A549 (cell line): ENCODE measurements around the gene MTHFD2L. TPM values are rescaled to one million over a fixed set of nuclear protein-coding genes. Genes with fewer than 3 reads are reported as not detected.

Experiments
- ATAC-seq, 2 experiments: fragments of 200-7000 bp in 1 of 2; fragments of >200 bp in 1 of 2; cut with Nextera tagmentation in 1 of 2; cut with Tn5 transposase in 1 of 2; 3 replicates each; pipeline versions ENCODE4 v1.8.0 to v1.9.1; 2018 to 2020; ENCODE audit warnings: mild to moderate bottlenecking in 1 of 2, moderate library complexity in 1 of 2
- CTCF ChIA-PET: fragments of 300-600 bp; sonication (Branson Sonifier 250); formaldehyde crosslinking; extraction: SDS; loops from one replicate; lab custom pipeline; 2021; ENCODE audit warnings: antibody characterized with exemption, inconsistent platforms; lab: Yijun Ruan, JAX
- POLR2A ChIA-PET: fragments of 350-600 bp; formaldehyde crosslinking; extraction: SDS; loops from one replicate; lab custom pipeline; 2021; ENCODE audit warnings: antibody characterized with exemption, inconsistent platforms; lab: Yijun Ruan, JAX
- DNase-seq, 2 experiments: peaks; one replicate each; pipeline versions ENCODE4 v3.0.0 to v3.0.0-alpha.2; 2011 to 2016; ENCODE audit warnings: low read depth in 1 of 2, low spot score in 1 of 2
- FAIRE-seq: peaks from 2 replicates; lab custom pipeline; 2011; peaks lifted over from hg19 to GRCh38; lab: Jason Lieb, UNC
- H3K27ac ChIP-seq, 2 experiments: fragments of >200 bp; sonication (Bioruptor Twin); formaldehyde crosslinking; 3 replicates each; pipeline ENCODE4 v1.5.1; 2016 to 2017
- H3K4me1 ChIP-seq: fragments of >200 bp; sonication (Bioruptor Twin); formaldehyde crosslinking; 3 replicates; pipeline ENCODE4 v1.6.1; 2016
- H3K4me2 ChIP-seq: fragments of >200 bp; sonication (Bioruptor Twin); formaldehyde crosslinking; 3 replicates; pipeline ENCODE4 v1.6.1; 2016
- H3K4me3 ChIP-seq: fragments of >200 bp; sonication (Bioruptor Twin); formaldehyde crosslinking; 3 replicates; pipeline ENCODE4 v1.5.1; 2016
- H3K9me3 ChIP-seq: fragments of >200 bp; sonication (Bioruptor Twin); formaldehyde crosslinking; 3 replicates; pipeline ENCODE4 v1.6.1; 2016
- EHF ChIP-seq: fragments of 250-450 bp; sonication (Bioruptor Pico); IDR thresholded peaks from 2 replicates; pipeline ENCODE4 v1.5.0; 2020; ENCODE audit warnings: mild to moderate bottlenecking
- EP300 ChIP-seq, 2 experiments: fragments of >200 bp; sonication (Bioruptor Twin); formaldehyde crosslinking; IDR thresholded peaks; 2 replicates in 1 of 2; 3 replicates in 1 of 2; pipeline ENCODE4 v1.6.1; 2016 to 2017
- FOSL2 ChIP-seq, 2 experiments: fragments of 450-650 bp in 1 of 2; fragments of >200 bp in 1 of 2; sonication (Bioruptor Twin) in 1 of 2; formaldehyde crosslinking; IDR thresholded peaks; 2 replicates each; pipeline versions ENCODE4 v1.5.0 to v1.6.1; 2016 to 2020; ENCODE audit warnings: mild to moderate bottlenecking in 1 of 2, moderate library complexity in 1 of 2
- FOXS1 ChIP-seq: fragments of 250-450 bp; sonication (Bioruptor Pico); IDR thresholded peaks from 2 replicates; pipeline ENCODE4 v1.5.0; 2020; ENCODE audit warnings: mild to moderate bottlenecking, moderate library complexity
- HEYL ChIP-seq: fragments of 250-450 bp; sonication (Bioruptor Pico); IDR thresholded peaks from 2 replicates; pipeline ENCODE4 v1.8.0; 2021; ENCODE audit warnings: mild to moderate bottlenecking, moderate library complexity
- HOXA7 ChIP-seq: fragments of 250-450 bp; sonication (Bioruptor Pico); IDR thresholded peaks from 2 replicates; pipeline ENCODE4 v1.5.0; 2020; ENCODE audit warnings: mild to moderate bottlenecking, moderate library complexity
- MAFK ChIP-seq: fragments of 450-650 bp; IDR thresholded peaks from 2 replicates; pipeline ENCODE4 v1.6.1; 2014; ENCODE audit not compliant: partially characterized antibody
- NFE2L2 ChIP-seq: fragments of 150-350 bp; conservative IDR thresholded peaks from 2 replicates; pipeline ENCODE4 v1.6.1; 2014; ENCODE audit warnings: low read length
- PHF8 ChIP-seq: fragments of 200-600 bp; sonication (generic); IDR thresholded peaks from 2 replicates; pipeline ENCODE4 v1.6.1; 2016; ENCODE audit warnings: low read depth, mild to moderate bottlenecking, antibody characterized with exemption, moderate library complexity, borderline replicate concordance
- POLR2AphosphoS2 ChIP-seq: conservative IDR thresholded peaks from 2 replicates; pipeline ENCODE4 v1.6.1; 2012; ENCODE audit warnings: low read length, improper control_type of control experiment, inconsistent platforms
- TP53 ChIP-seq: fragments of 250-450 bp; sonication (Bioruptor Pico); IDR thresholded peaks from 2 replicates; pipeline ENCODE4 v1.5.0; 2021; ENCODE audit warnings: mild to moderate bottlenecking, moderate library complexity
- ZSCAN20 ChIP-seq: fragments of 250-450 bp; sonication (Bioruptor Pico); IDR thresholded peaks from 2 replicates; pipeline ENCODE4 v1.8.0; 2022; ENCODE audit warnings: mild to moderate bottlenecking, moderate library complexity
- WGBS: methylation state at CpG from one replicate; pipeline ENCODE4 v1.1.6; 2017; ENCODE audit errors: missing lambda C conversion rate; 5-methylcytosine and 5-hydroxymethylcytosine counted together
- polyA plus RNA-seq, 4 experiments: library from polyadenylated mRNA; depleted of rRNA in 3 of 4; stranded (reverse); fragments of >200 nt; fragmentation: RNase III in 1 of 4; extraction: RNeasy Plus Mini Kit Qiagen cat#74134 plus additional on column Dnase treatment in 1 of 4; gene quantifications; 2 replicates in 3 of 4; 3 replicates in 1 of 4; pipeline ENCODE4 v1.2.3, GENCODE V29; 2011 to 2017
- TF ChIP-seq, protein P1 (sequence below): IDR thresholded peaks from 2 replicates; pipeline ENCODE4 v1.6.1; 2012; ENCODE audit warnings: low read depth, borderline replicate concordance
- TF ChIP-seq, protein P2 (sequence below): fragments of 200-600 bp; sonication (generic); IDR thresholded peaks from 2 replicates; pipeline ENCODE4 v1.6.1; 2016; ENCODE audit warnings: antibody characterized with exemption, mild to moderate bottlenecking, moderate library complexity
- TF ChIP-seq, protein P3 (sequence below): fragments of 150-350 bp; IDR thresholded peaks from 2 replicates; pipeline ENCODE4 v1.6.1; 2014; ENCODE audit warnings: low read depth, mild to moderate bottlenecking, low read length
- TF ChIP-seq, protein P4 (sequence below): fragments of 250-450 bp; sonication (Bioruptor Pico); IDR thresholded peaks from 2 replicates; pipeline ENCODE4 v1.5.0; 2021; ENCODE audit warnings: mild to moderate bottlenecking, moderate library complexity, borderline replicate concordance

Gene MTHFD2L
- polyA plus RNA-seq, 2 of the 4 experiments (the other 2 are of a cell fraction), result 8.5 to 19.3 TPM

DNA sequence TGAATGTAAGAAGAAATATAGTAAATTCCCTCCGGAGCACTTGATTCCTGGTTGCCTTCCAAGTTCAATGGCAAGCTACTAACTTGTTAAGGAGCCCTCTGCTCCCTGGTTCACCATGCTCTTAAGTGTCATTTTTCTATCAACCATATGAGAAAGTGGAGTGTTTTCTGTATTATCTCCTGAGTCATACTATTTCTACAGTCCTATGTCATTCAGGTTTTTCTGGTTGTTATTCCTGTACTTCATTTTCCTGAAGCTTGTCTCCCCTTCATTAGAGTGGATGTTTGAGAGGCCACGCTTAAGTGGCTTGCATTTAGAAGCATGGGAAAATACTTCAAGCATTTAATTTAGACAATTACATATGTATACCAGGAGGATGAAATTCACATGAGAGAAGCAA, 135.6 kb downstream of the MTHFD2L start (continued):
- no peak for TF ChIP-seq PHF8
- TF ChIP-seq MAFK, result no peak

DNA sequence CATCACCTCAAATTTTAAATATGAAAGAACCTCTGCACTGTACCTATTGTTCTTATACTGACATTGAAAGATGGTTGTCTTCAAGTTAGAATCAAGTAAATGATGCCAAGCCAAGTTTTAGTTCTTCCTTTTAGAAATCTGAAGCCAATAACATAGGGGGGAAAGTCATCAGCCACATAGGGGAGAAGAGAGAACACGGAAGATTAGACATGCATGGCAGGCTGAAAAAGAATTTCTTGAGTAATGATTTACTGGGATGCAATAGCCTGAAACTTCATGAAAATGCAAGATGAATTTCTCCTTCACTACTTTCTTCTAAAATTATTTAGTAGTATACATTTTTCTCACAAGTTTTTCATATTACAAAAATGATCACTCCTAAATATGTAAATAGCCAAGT, 136.8 kb downstream of the MTHFD2L start:
- H3K9me3 ChIP-seq, result no peaks in the 10 kb centered on the region
- H3K27ac ChIP-seq, result no peak overlapping the region
- ChIA-PET POLR2A (no interaction called here), CTCF (no interaction called here)
- H3K4me3 ChIP-seq, result no peak overlapping the region
- WGBS, result 75% methylated on average over 1 of the region's 1 CpG
- ATAC-seq, result no peak
- DNase-seq, result no peak
- TF ChIP-seq, protein P1, sequence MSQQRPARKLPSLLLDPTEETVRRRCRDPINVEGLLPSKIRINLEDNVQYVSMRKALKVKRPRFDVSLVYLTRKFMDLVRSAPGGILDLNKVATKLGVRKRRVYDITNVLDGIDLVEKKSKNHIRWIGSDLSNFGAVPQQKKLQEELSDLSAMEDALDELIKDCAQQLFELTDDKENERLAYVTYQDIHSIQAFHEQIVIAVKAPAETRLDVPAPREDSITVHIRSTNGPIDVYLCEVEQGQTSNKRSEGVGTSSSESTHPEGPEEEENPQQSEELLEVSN, result no peak
- TF ChIP-seq PHF8 (no peak), TP53 (CRISPR knock-in tag) (no peak), HEYL (CRISPR knock-in tag) (no peak)
- H3K4me1 ChIP-seq, result no peaks in the 10 kb centered on the region
- no peak overlapping the region for H3K4me2 ChIP-seq
- no peak for FAIRE-seq

DNA sequence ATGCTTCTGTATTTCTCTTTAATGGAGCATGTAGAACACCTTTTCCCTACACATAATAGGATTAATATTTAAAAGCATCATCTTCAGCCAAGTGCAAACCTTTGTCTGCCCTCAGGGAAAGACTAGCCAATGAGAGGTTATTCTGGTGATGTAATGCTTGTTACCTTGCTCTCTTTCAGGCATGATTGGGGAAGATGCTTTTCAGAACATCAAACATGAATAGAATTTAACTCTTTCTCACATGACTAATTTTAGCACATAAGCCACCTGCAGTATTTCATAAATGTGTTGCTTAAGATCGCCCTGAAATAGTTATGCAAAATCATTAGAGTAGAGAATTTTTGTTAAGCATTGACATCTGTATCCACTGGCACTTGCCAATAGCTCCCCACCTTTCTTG, 139.6 kb downstream of the MTHFD2L start:
- Histone ChIP-seq H3K4me1 (no peaks in the 10 kb centered on the region), H3K9me3 (no peaks in the 10 kb centered on the region), H3K27ac (no peak overlapping the region), H3K4me3 (no peak overlapping the region), H3K4me2 (no peak overlapping the region)
- ChIA-PET CTCF (no interaction called here), POLR2A (no interaction called here)
- 91% methylated on average over 1 of the region's 1 CpG for WGBS
- TF ChIP-seq, protein P2, sequence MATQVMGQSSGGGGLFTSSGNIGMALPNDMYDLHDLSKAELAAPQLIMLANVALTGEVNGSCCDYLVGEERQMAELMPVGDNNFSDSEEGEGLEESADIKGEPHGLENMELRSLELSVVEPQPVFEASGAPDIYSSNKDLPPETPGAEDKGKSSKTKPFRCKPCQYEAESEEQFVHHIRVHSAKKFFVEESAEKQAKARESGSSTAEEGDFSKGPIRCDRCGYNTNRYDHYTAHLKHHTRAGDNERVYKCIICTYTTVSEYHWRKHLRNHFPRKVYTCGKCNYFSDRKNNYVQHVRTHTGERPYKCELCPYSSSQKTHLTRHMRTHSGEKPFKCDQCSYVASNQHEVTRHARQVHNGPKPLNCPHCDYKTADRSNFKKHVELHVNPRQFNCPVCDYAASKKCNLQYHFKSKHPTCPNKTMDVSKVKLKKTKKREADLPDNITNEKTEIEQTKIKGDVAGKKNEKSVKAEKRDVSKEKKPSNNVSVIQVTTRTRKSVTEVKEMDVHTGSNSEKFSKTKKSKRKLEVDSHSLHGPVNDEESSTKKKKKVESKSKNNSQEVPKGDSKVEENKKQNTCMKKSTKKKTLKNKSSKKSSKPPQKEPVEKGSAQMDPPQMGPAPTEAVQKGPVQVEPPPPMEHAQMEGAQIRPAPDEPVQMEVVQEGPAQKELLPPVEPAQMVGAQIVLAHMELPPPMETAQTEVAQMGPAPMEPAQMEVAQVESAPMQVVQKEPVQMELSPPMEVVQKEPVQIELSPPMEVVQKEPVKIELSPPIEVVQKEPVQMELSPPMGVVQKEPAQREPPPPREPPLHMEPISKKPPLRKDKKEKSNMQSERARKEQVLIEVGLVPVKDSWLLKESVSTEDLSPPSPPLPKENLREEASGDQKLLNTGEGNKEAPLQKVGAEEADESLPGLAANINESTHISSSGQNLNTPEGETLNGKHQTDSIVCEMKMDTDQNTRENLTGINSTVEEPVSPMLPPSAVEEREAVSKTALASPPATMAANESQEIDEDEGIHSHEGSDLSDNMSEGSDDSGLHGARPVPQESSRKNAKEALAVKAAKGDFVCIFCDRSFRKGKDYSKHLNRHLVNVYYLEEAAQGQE, result no peak
- TF ChIP-seq ZSCAN20 (CRISPR knock-in tag) (no peak), EP300 (IDR thresholded peaks at IDR 0.05) (no peak), NFE2L2 (no peak), POLR2AphosphoS2 (no peak), FOSL2 (IDR thresholded peaks at IDR 0.05) (no peak), FOSL2 (CRISPR knock-in tag; IDR thresholded peaks at IDR 0.05) (no peak), EHF (CRISPR knock-in tag) (no peak), HOXA7 (CRISPR knock-in tag) (no peak), FOXS1 (no peak)
- TF ChIP-seq, protein P3, sequence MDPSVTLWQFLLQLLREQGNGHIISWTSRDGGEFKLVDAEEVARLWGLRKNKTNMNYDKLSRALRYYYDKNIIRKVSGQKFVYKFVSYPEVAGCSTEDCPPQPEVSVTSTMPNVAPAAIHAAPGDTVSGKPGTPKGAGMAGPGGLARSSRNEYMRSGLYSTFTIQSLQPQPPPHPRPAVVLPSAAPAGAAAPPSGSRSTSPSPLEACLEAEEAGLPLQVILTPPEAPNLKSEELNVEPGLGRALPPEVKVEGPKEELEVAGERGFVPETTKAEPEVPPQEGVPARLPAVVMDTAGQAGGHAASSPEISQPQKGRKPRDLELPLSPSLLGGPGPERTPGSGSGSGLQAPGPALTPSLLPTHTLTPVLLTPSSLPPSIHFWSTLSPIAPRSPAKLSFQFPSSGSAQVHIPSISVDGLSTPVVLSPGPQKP, result no peak
- TF ChIP-seq, protein P4, sequence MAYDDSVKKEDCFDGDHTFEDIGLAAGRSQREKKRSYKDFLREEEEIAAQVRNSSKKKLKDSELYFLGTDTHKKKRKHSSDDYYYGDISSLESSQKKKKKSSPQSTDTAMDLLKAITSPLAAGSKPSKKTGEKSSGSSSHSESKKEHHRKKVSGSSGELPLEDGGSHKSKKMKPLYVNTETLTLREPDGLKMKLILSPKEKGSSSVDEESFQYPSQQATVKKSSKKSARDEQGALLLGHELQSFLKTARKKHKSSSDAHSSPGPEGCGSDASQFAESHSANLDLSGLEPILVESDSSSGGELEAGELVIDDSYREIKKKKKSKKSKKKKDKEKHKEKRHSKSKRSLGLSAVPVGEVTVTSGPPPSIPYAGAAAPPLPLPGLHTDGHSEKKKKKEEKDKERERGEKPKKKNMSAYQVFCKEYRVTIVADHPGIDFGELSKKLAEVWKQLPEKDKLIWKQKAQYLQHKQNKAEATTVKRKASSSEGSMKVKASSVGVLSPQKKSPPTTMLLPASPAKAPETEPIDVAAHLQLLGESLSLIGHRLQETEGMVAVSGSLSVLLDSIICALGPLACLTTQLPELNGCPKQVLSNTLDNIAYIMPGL (CRISPR knock-in tag), result no peak
- ATAC-seq, result no peak
- FAIRE-seq, result no peak
- DNase-seq, result no peak
